A673 (cell line): ENCODE data around the gene LAMP5. TPM values are rescaled to one million over a fixed set of nuclear protein-coding genes. Genes with fewer than 3 reads are reported as not detected.

Experiments
- BruUV-seq: library from RNA; stranded (reverse); fragments of 400-500 nt; replicated peaks from 2 replicates; lab custom pipeline; 2021; lab: Mats Ljungman, UMichigan
- CTCF ChIA-PET: fragments of 300-600 bp; sonication (Branson Sonifier 250); formaldehyde crosslinking; loops from one replicate; lab custom pipeline; 2022; ENCODE audit warnings: antibody characterized with exemption; lab: Charles Lee
- POLR2A ChIA-PET: fragments of 300-600 bp; sonication (Branson Sonifier 250); formaldehyde crosslinking; loops from one replicate; lab custom pipeline; 2022; ENCODE audit warnings: antibody characterized with exemption; ENCODE audit not compliant: low non-redundant PET; lab: Charles Lee
- DNase-seq: peaks from one replicate; pipeline ENCODE4 v3.0.0-alpha.2; 2015; ENCODE audit warnings: low spot score
- H3K27ac ChIP-seq: fragments of 200-600 bp; sonication (generic); 2 replicates; pipeline ENCODE4 v1.5.1; 2016; ENCODE audit warnings: mixed run types, low read depth, mild to moderate bottlenecking, mixed read lengths, antibody characterized with exemption, low read length; ENCODE audit not compliant: poor library complexity, severe bottlenecking
- H3K27me3 ChIP-seq: fragments of 200-600 bp; sonication (generic); replicated peaks from 2 replicates; pipeline ENCODE4 v1.6.1; 2017; ENCODE audit warnings: mixed run types, low read depth, mild to moderate bottlenecking, mixed read lengths, antibody characterized with exemption, low read length; ENCODE audit not compliant: insufficient read depth, poor library complexity
- H3K36me3 ChIP-seq: fragments of 200-600 bp; sonication (generic); 2 replicates; pipeline ENCODE4 v1.6.1; 2016; ENCODE audit warnings: mixed run types, mild to moderate bottlenecking, mixed read lengths, antibody characterized with exemption, low read length; ENCODE audit not compliant: insufficient read depth, poor library complexity, severe bottlenecking
- H3K4me1 ChIP-seq: fragments of 200-600 bp; sonication (generic); 2 replicates; pipeline ENCODE4 v1.6.1; 2017; ENCODE audit warnings: mixed run types, mild to moderate bottlenecking, mixed read lengths, antibody characterized with exemption, low read length; ENCODE audit not compliant: insufficient read depth, poor library complexity, severe bottlenecking
- H3K4me3 ChIP-seq: fragments of 200-600 bp; sonication (generic); 2 replicates; pipeline ENCODE4 v1.5.1; 2016; ENCODE audit warnings: low read depth, mixed run types, mild to moderate bottlenecking, mixed read lengths, low read length; ENCODE audit not compliant: poor library complexity, severe bottlenecking
- H3K9me3 ChIP-seq: fragments of 200-600 bp; sonication (generic); 2 replicates; pipeline ENCODE4 v1.6.1; 2016; ENCODE audit warnings: mixed run types, low read depth, mild to moderate bottlenecking, mixed read lengths, antibody characterized with exemption, low read length; ENCODE audit not compliant: poor library complexity, severe bottlenecking
- CTCF ChIP-seq: fragments of 300-800, 200-600 bp; sonication (generic); conservative IDR thresholded peaks from 2 replicates; pipeline ENCODE4 v1.5.1; 2017; ENCODE audit warnings: low read depth, mild to moderate bottlenecking, antibody characterized with exemption, low read length, moderate library complexity, mixed read lengths
- EZH2 ChIP-seq: fragments of 200-600 bp; sonication (generic); IDR thresholded peaks from 2 replicates; pipeline ENCODE4 v1.6.1; 2017; ENCODE audit warnings: borderline replicate concordance, low read depth, mild to moderate bottlenecking, mixed read lengths, antibody characterized with exemption, low read length; ENCODE audit not compliant: poor library complexity, severe bottlenecking
- intact Hi-C: fragments of 100-400 bp; cut with micrococcal nuclease; formaldehyde crosslinking; loops from one replicate; pipeline ENCODE4 v1.10.0; 2022; ENCODE audit not compliant: unreplicated experiment
- total RNA-seq: library from RNA; stranded (reverse); gene quantifications from 2 replicates; pipeline ENCODE4 v1.2.3, GENCODE V29; 2021

Gene LAMP5
- total RNA-seq, 1 experiment from 2014 or later: not detected

GRCh38 chr20:9492067-9492466, 22.3 kb upstream of the LAMP5 start:
- POLR2A ChIA-PET: no interaction called here
- Histone ChIP-seq H3K36me3 (no peaks in the 10 kb centered on the region), H3K27me3 (no peaks in the 10 kb centered on the region), H3K4me3 (no peak overlapping the region), H3K27ac (no peak overlapping the region), H3K4me1 (peaks cover 8% of the 10 kb centered on the region), H3K9me3 (no peaks in the 10 kb centered on the region)
- DNase-seq: no peak
- TF ChIP-seq EZH2 (no peak), CTCF (no peak)
- no TSS peak for BruUV-seq
- intact Hi-C loops: no loop called here
- CTCF ChIA-PET: no interaction called here

GRCh38 chr20:9493803-9494202, 20.6 kb upstream of the LAMP5 start:
- Histone ChIP-seq H3K4me3 (no peak overlapping the region), H3K27me3 (no peaks in the 10 kb centered on the region), H3K36me3 (no peaks in the 10 kb centered on the region), H3K4me1 (no peaks in the 10 kb centered on the region), H3K27ac (no peak overlapping the region), H3K9me3 (no peaks in the 10 kb centered on the region)
- intact Hi-C loops: no loop called here
- POLR2A ChIA-PET: no interaction called here
- CTCF ChIA-PET: no interaction called here
- TF ChIP-seq EZH2 (no peak), CTCF (no peak)
- DNase-seq: no peak
- no TSS peak for BruUV-seq

GRCh38 chr20:9495701-9496100, 18.7 kb upstream of the LAMP5 start:
- H3K27ac ChIP-seq: no peak overlapping the region
- no peaks in the 10 kb centered on the region for H3K27me3 ChIP-seq
- H3K4me3 ChIP-seq: no peak overlapping the region
- CTCF ChIA-PET: no interaction called here
- intact Hi-C loops: no loop called here
- POLR2A ChIA-PET: no interaction called here
- DNase-seq: no peak
- H3K4me1 ChIP-seq: no peaks in the 10 kb centered on the region
- H3K36me3 ChIP-seq: no peaks in the 10 kb centered on the region
- TF ChIP-seq EZH2: no peak
- no peak for TF ChIP-seq CTCF
- BruUV-seq: no TSS peak
- no peaks in the 10 kb centered on the region for H3K9me3 ChIP-seq
